NCI-H526 treated with DMSO at 0.1 percent for 48 hours (cell line): ENCODE measurements around the gene DTL.
A peak's percentile ranks its signal among the peaks of the same experiment; 100 is the strongest.

Source experiments
- DNase-seq: peaks from one replicate; lab custom pipeline; 2025; lab: John Stamatoyannopoulos, UW

Gene DTL

GRCh38 chr1:212035835-212036605, 472 bp downstream of the DTL start:
- DNase-seq: peak; percentile 39

GRCh38 chr1:212037900-212038299, 2.4 kb downstream of the DTL start:
- no peak for DNase-seq

GRCh38 chr1:212039622-212040021, 4.1 kb downstream of the DTL start:
- DNase-seq: no peak

GRCh38 chr1:212040629-212041412, 5.3 kb downstream of the DTL start:
- no peak for DNase-seq

- no peak for DNase-seq
Observed at GRCh38 chr1:212042436-212042835, 6.9 kb downstream of the DTL start.

- DNase-seq: no peak
Observed at GRCh38 chr1:212044851-212045250, 9.3 kb downstream of the DTL start.

GRCh38 chr1:212045981-212046380, 10.4 kb downstream of the DTL start:
- no peak for DNase-seq

GRCh38 chr1:212053993-212054392, 18.4 kb downstream of the DTL start:
- DNase-seq: no peak

- DNase-seq: no peak
Observed at GRCh38 chr1:212055333-212055732, 19.8 kb downstream of the DTL start.

GRCh38 chr1:212060632-212061472, 25.3 kb downstream of the DTL start:
- DNase-seq: no peak

GRCh38 chr1:212062832-212063438, 27.4 kb downstream of the DTL start:
- DNase-seq: peak; percentile 16

- DNase-seq: no peak
Observed at GRCh38 chr1:212067787-212068186, 32.2 kb downstream of the DTL start.

- DNase-seq: no peak
Observed at GRCh38 chr1:212070720-212071302, 35.3 kb downstream of the DTL start.

GRCh38 chr1:212072047-212072446, 36.5 kb downstream of the DTL start:
- DNase-seq: no peak

- DNase-seq: no peak
Observed at GRCh38 chr1:212073490-212073889, 37.9 kb downstream of the DTL start.

GRCh38 chr1:212074313-212074712, 38.8 kb downstream of the DTL start:
- DNase-seq: no peak

GRCh38 chr1:212074856-212075255, 39.3 kb downstream of the DTL start:
- no peak for DNase-seq

- DNase-seq: no peak
Observed at GRCh38 chr1:212077028-212077427, 41.5 kb downstream of the DTL start.

GRCh38 chr1:212078826-212079225, 43.3 kb downstream of the DTL start:
- no peak for DNase-seq

GRCh38 chr1:212082765-212083406, 47.3 kb downstream of the DTL start:
- no peak for DNase-seq

- no peak for DNase-seq
Observed at GRCh38 chr1:212089560-212090163, 54.1 kb downstream of the DTL start.
